Right lobe of liver (tissue), 6 donors: ENCODE results near the gene TMLHE. TPM values are rescaled to one million over a fixed set of nuclear protein-coding genes. Genes with fewer than 3 reads are reported as not detected.
"Not testable (repeated sequence)": the region's sequence is repeated elsewhere in the genome, so short reads cannot be mapped to it uniquely, and the experiment has no call there.

Experiments
- ATAC-seq, 4 donors: fragments of 200-7000 bp; cut with Tn5 transposase; one replicate each; pipeline ENCODE4 v1.9.1; 2020; ENCODE audit warnings: mild to moderate bottlenecking in 4 of 4, moderate library complexity in 4 of 4
- DNase-seq, 3 donors: peaks; one replicate each; pipeline ENCODE4 v3.0.0-alpha.2; 2020
- H3K27ac ChIP-seq, 3 donors: fragments of 200-600 bp; one replicate each; pipeline ENCODE4 v1.8.0; 2022
- H3K27me3 ChIP-seq, 2 donors: fragments of 200-600 bp; one replicate each; pipeline ENCODE4 v1.8.0; 2022
- H3K36me3 ChIP-seq, 4 donors: fragments of 200-600 bp; sonication (generic) in 1 of 4; one replicate each; pipeline versions ENCODE4 v1.5.1 to v1.8.0; 2017 to 2022; ENCODE audit warnings: control low read depth in 1 of 4
- H3K4me1 ChIP-seq, 4 donors: fragments of 200-600 bp; sonication (generic) in 1 of 4; one replicate each; pipeline versions ENCODE4 v1.5.1 to v1.8.0; 2017 to 2022; ENCODE audit warnings: control low read depth in 1 of 4
- H3K4me3 ChIP-seq, 3 donors: fragments of 200-600 bp; one replicate each; pipeline ENCODE4 v1.8.0; 2022
- H3K9me3 ChIP-seq, 4 donors: fragments of 200-600 bp; sonication (generic) in 1 of 4; one replicate each; pipeline versions ENCODE4 v1.5.1 to v1.8.0; 2017 to 2022; ENCODE audit warnings: control low read depth in 1 of 4
- POLR2A ChIP-seq: fragments of 450-650 bp; IDR thresholded peaks from one replicate; pipeline ENCODE4 v1.6.1; 2017; ENCODE audit warnings: antibody characterized with exemption, mild to moderate bottlenecking
- WGBS: methylation state at CpG from one replicate; pipeline ENCODE4 v1.1.6; 2018; ENCODE audit warnings: low coverage, low lambda C conversion rate; ENCODE audit not compliant: insufficient coverage; ENCODE audit errors: missing lambda C conversion rate; 5-methylcytosine and 5-hydroxymethylcytosine counted together
- intact Hi-C, 2 donors: fragments of 100-400 bp; cut with DNase I; formaldehyde crosslinking; loops; one replicate each; pipeline versions ENCODE4 v1.11.2 to v1.14.1; 2022
- total RNA-seq, 6 experiments: library from RNA; depleted of rRNA in 2 of 6; stranded (reverse); fragments of >200 nt in 2 of 6; fragmentation: NEBNext Ultra II Directional in 3 of 6; extraction: Animal tissue kit (Norgen Biotek cat#: 25700) in 3 of 6; gene quantifications; one replicate each; pipeline versions ENCODE4 v1.1.0 to v1.2.4, GENCODE V29; 2016 to 2023
- TF ChIP-seq, protein P1 (sequence below), 4 donors: fragments of 200-600 bp in 3 of 4; fragments of 450-650 bp in 1 of 4; IDR thresholded peaks; one replicate each; pipeline versions ENCODE4 v1.5.1 to v1.8.0; 2016 to 2022; ENCODE audit warnings: antibody characterized with exemption in 4 of 4, mild to moderate bottlenecking in 2 of 4
- donor health status: DM: no; HTN: yes; CAD: no.
- donor health status: DM: no; HTN: no; CAD: no.
- donor health status: DM: no; HTN: no; CAD: no.
- donor health status: DM: no; HTN: yes; CAD: no.
- donor health status: DM: no; HTN: yes; CAD: no.

Gene TMLHE
- total RNA-seq, 6 experiments from 2014 or later = 9.9 to 15.6 (median 13.3) TPM

GRCh38 chrX:155577682-155578081 lies 35.1 kb downstream of the TMLHE start:
- ATAC-seq (peak in 2 of 4 donors; percentile 13 to 25), DNase-seq (no peak)
- Histone ChIP-seq H3K36me3 (no peaks in the 10 kb centered on the region), H3K9me3 (no peaks in the 10 kb centered on the region), H3K27ac (no peak overlapping the region), H3K27me3 (no peaks in the 10 kb centered on the region), H3K4me3 (no peak overlapping the region), H3K4me1 (no peaks in the 10 kb centered on the region)
- TF ChIP-seq POLR2A = no peak
- TF ChIP-seq, protein P1, sequence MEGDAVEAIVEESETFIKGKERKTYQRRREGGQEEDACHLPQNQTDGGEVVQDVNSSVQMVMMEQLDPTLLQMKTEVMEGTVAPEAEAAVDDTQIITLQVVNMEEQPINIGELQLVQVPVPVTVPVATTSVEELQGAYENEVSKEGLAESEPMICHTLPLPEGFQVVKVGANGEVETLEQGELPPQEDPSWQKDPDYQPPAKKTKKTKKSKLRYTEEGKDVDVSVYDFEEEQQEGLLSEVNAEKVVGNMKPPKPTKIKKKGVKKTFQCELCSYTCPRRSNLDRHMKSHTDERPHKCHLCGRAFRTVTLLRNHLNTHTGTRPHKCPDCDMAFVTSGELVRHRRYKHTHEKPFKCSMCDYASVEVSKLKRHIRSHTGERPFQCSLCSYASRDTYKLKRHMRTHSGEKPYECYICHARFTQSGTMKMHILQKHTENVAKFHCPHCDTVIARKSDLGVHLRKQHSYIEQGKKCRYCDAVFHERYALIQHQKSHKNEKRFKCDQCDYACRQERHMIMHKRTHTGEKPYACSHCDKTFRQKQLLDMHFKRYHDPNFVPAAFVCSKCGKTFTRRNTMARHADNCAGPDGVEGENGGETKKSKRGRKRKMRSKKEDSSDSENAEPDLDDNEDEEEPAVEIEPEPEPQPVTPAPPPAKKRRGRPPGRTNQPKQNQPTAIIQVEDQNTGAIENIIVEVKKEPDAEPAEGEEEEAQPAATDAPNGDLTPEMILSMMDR (IDR thresholded peaks at IDR 0.05) = no peak
- WGBS = 54% methylated on average over 2 of the region's 2 CpGs
- intact Hi-C loops = no loop called here

- no peaks in the 10 kb centered on the region for H3K4me1 ChIP-seq
- H3K9me3 ChIP-seq = no peaks in the 10 kb centered on the region
- no peak overlapping the region for H3K27ac ChIP-seq
- TF ChIP-seq, protein P1 (IDR thresholded peaks at IDR 0.05) = no peak
- no peak for TF ChIP-seq POLR2A
- DNase-seq (no peak), ATAC-seq (no peak)
- intact Hi-C loops = no loop called here
- no peaks in the 10 kb centered on the region for H3K36me3 ChIP-seq
- H3K27me3 ChIP-seq = no peaks in the 10 kb centered on the region
- WGBS = 56% methylated on average over 1 of the region's 1 CpG
- H3K4me3 ChIP-seq = no peak overlapping the region
Observed at GRCh38 chrX:155563099-155563498, 49.7 kb downstream of the TMLHE start.

GRCh38 chrX:155544881-155545280 lies 67.9 kb downstream of the TMLHE start:
- no peak for ATAC-seq
- TF ChIP-seq, protein P1 (IDR thresholded peaks at IDR 0.05) = no peak
- no peak for TF ChIP-seq POLR2A
- intact Hi-C loops = no loop called here

DNA sequence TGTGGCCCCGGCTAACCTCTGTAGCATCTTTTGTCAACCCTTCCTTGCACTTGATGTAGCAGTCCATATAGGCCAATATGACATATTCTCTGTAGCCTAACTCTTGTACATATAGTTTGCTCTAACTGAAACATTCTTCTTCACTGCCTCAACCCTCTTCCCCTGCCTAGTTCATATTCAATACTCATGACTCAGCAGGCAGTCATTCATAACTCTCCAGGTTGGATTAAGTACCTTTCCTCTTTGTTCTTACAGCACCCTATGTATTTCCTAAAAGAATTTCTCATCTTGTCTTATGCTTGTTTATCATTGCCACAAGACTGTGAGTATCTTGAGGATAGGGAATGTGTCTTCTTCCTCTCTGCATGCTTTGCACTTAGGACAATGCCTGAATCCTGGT lies 76.9 kb downstream of the TMLHE start:
- no peak overlapping the region for H3K27ac ChIP-seq
- intact Hi-C loops = no loop called here
- TF ChIP-seq POLR2A = no peak
- TF ChIP-seq, protein P1 (IDR thresholded peaks at IDR 0.05) = no peak
- no peak overlapping the region for H3K4me3 ChIP-seq
- no peak for ATAC-seq
- no peak for DNase-seq
- H3K27me3 ChIP-seq = no peaks in the 10 kb centered on the region
- H3K9me3 ChIP-seq = no peaks in the 10 kb centered on the region
- no peaks in the 10 kb centered on the region for H3K4me1 ChIP-seq
- 36% methylated on average over 1 of the region's 1 CpG for WGBS
- H3K36me3 ChIP-seq = no peaks in the 10 kb centered on the region

More at GRCh38 chrX:155544881-155545280, 67.9 kb downstream of the TMLHE start:
- Histone ChIP-seq H3K9me3 (no peaks in the 10 kb centered on the region), H3K27ac (no peak overlapping the region), H3K4me1 (no peaks in the 10 kb centered on the region), H3K27me3 (no peaks in the 10 kb centered on the region), H3K4me3 (no peak overlapping the region), H3K36me3 (no peaks in the 10 kb centered on the region)
- no peak for DNase-seq
- WGBS = 19% methylated on average over 2 of the region's 2 CpGs

DNA sequence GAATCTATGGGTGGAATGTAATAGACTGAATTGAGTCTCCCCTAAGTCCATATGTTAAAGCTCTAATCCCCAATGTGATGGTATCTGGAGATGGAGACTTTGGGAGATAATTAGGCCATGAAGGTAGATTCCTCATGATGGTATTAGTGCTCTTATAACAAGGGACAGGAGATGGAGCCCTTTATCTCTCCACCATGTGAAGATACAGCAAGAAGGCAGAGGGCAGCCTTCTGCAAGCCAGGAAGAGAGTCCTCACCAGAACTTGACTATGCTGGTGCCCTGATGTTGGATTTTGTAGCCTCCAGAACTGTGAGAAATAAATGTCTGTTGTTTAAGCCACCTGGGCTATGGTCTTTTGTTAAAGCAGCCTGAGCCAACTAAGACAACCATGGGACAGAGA lies 78.0 kb downstream of the TMLHE start:
- ATAC-seq = no peak
- no peak for TF ChIP-seq POLR2A
- TF ChIP-seq, protein P1 (IDR thresholded peaks at IDR 0.05) = no peak
- H3K36me3 ChIP-seq = no peaks in the 10 kb centered on the region
- no peaks in the 10 kb centered on the region for H3K9me3 ChIP-seq
- no peak overlapping the region for H3K4me3 ChIP-seq
- no peak overlapping the region for H3K27ac ChIP-seq
- H3K27me3 ChIP-seq = no peaks in the 10 kb centered on the region
- no peaks in the 10 kb centered on the region for H3K4me1 ChIP-seq
- intact Hi-C loops = no loop called here
- no peak for DNase-seq

DNA sequence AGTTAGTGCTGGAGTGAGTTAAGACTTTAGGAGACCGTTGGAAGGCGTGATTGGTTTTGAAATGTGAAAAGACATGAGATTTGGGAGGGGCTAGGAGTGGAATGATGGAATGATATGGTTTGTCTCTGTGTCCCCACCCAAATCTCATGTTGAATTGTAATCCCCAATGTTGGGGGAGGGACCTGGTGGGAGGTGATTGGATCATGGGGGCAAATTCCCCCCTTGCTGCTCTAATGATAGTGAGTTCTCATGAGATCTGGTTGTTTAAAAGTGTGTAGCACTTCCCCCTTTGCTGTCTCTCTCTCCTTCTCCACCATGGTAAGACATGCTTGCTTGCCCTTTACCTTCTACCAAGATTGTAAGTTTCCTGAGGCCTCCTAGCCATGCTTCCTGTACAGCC lies 85.7 kb downstream of the TMLHE start:
- H3K4me1 ChIP-seq, H3K36me3 ChIP-seq, intact Hi-C loops, ATAC-seq, H3K4me3 ChIP-seq, H3K9me3 ChIP-seq, DNase-seq, H3K27ac ChIP-seq, H3K27me3 ChIP-seq: not testable (repeated sequence)
- 61% methylated on average over 2 of the region's 2 CpGs for WGBS
